Activated CD8-positive, alpha-beta memory T cell treated with anti-CD3 and anti-CD28 coated beads, Interleukin-2, amount 50 U/mL, for 4 hours (primary cell): ENCODE measurements around the gene KLF8.

Source experiments
- DNase-seq: peaks from one replicate; pipeline ENCODE4 v3.0.0-alpha.2; 2020

Gene KLF8

GRCh38 chrX:56313308-56313707, 81.2 kb downstream of the KLF8 start:
- DNase-seq = no peak

- DNase-seq = no peak
Observed at GRCh38 chrX:56314334-56314733, 82.2 kb downstream of the KLF8 start.

GRCh38 chrX:56318076-56318475, 85.9 kb downstream of the KLF8 start:
- no peak for DNase-seq

- no peak for DNase-seq
Observed at GRCh38 chrX:56319165-56319564, 87.0 kb downstream of the KLF8 start.
